ENCODE data around the gene KYNU.
"Not testable (repeated sequence)": the region's sequence is repeated elsewhere in the genome, so short reads cannot be mapped to it uniquely, and the experiment has no call there.

The KYNU gene

GRCh38 chr2:143034292-143035074 is 157.0 kb downstream of the KYNU start:
- peak; percentile 3 to 18 for DNase-seq

GRCh38 chr2:143051465-143051864 is 174.0 kb downstream of the KYNU start:
- DNase-seq, result no peak

- DNase-seq, result not testable (repeated sequence)
Observed at GRCh38 chr2:143053437-143053836, 176.0 kb downstream of the KYNU start.

- DNase-seq, result no peak
Observed at GRCh38 chr2:143056550-143056949, 179.1 kb downstream of the KYNU start.

GRCh38 chr2:143058851-143059250 is 181.4 kb downstream of the KYNU start:
- no peak for DNase-seq

GRCh38 chr2:143063612-143064200 is 186.2 kb downstream of the KYNU start:
- DNase-seq, result no peak

- no peak for DNase-seq
Observed at GRCh38 chr2:143068094-143068493, 190.6 kb downstream of the KYNU start.

- no peak for DNase-seq
Observed at GRCh38 chr2:143068509-143068908, 191.0 kb downstream of the KYNU start.

- no peak for DNase-seq
Observed at GRCh38 chr2:143070704-143071103, 193.2 kb downstream of the KYNU start.

GRCh38 chr2:143071185-143071876 is 193.9 kb downstream of the KYNU start:
- no peak for DNase-seq

GRCh38 chr2:143074913-143075312 is 197.4 kb downstream of the KYNU start:
- DNase-seq, result not testable (repeated sequence)

- DNase-seq, result no peak
Observed at GRCh38 chr2:143075711-143076110, 198.2 kb downstream of the KYNU start.

- no peak for DNase-seq
Observed at GRCh38 chr2:143078104-143078503, 200.6 kb downstream of the KYNU start.

GRCh38 chr2:143081616-143082015 is 204.2 kb downstream of the KYNU start:
- no peak for DNase-seq

- DNase-seq, result no peak
Observed at GRCh38 chr2:143083636-143084035, 206.2 kb downstream of the KYNU start.

GRCh38 chr2:143084462-143084861 is 207.0 kb downstream of the KYNU start:
- no peak for DNase-seq

- DNase-seq, result no peak
Observed at GRCh38 chr2:143085125-143085784, 207.8 kb downstream of the KYNU start.

- no peak for DNase-seq
Observed at GRCh38 chr2:143087033-143087432, 209.6 kb downstream of the KYNU start.

GRCh38 chr2:143088388-143088787 is 210.9 kb downstream of the KYNU start:
- no peak for DNase-seq

GRCh38 chr2:143089520-143089919 is 212.1 kb downstream of the KYNU start:
- DNase-seq, result not testable (repeated sequence)
